SU-DHL-6 (cell line): ENCODE data around the gene ARHGAP4.
A peak's percentile ranks its signal among the peaks of the same experiment; 100 is the strongest.

Experiments
- H2AFZ ChIP-seq: fragments of 200-600 bp; sonication (generic); 2 replicates; pipeline ENCODE4 v1.6.1; 2014; ENCODE audit warnings: low read depth, mild to moderate bottlenecking, moderate library complexity, mixed read lengths, antibody characterized with exemption, low read length; ENCODE audit not compliant: severe bottlenecking
- H3F3A ChIP-seq: fragments of 200-600 bp; shearing (Covaris generic); 2 replicates; pipeline ENCODE4 v1.6.0; 2016; ENCODE audit warnings: antibody characterized with exemption, mild to moderate bottlenecking; ENCODE audit not compliant: insufficient read depth
- H3K27ac ChIP-seq: fragments of 200-600 bp; sonication (generic); 2 replicates; pipeline ENCODE4 v1.5.1; 2016; ENCODE audit warnings: low read depth, mild to moderate bottlenecking, low read length, moderate library complexity, mixed read lengths
- H3K27me3 ChIP-seq: fragments of 200-600 bp; sonication (generic), shearing (Covaris generic); 2 replicates; pipeline ENCODE4 v1.6.0; 2014; ENCODE audit warnings: mild to moderate bottlenecking, low read length
- H3K36me3 ChIP-seq: fragments of 200-600 bp; sonication (generic); 2 replicates; pipeline ENCODE4 v1.6.1; 2014; ENCODE audit warnings: mild to moderate bottlenecking, low read length, mixed read lengths
- H3K4me2 ChIP-seq: fragments of 300-600, 200-600 bp; shearing (Covaris generic), sonication (generic); 2 replicates; pipeline ENCODE4 v1.6.0; 2014; ENCODE audit warnings: low read length, low read depth, mild to moderate bottlenecking; ENCODE audit not compliant: poor library complexity, severe bottlenecking
- H3K4me3 ChIP-seq: fragments of 200-600 bp; sonication (generic); 2 replicates; pipeline ENCODE4 v1.5.1; 2014; ENCODE audit warnings: antibody characterized with exemption, low read length, mild to moderate bottlenecking, mixed read lengths; ENCODE audit not compliant: insufficient read depth, poor library complexity, severe bottlenecking
- H3K79me2 ChIP-seq: fragments of 200-600 bp; sonication (generic); 2 replicates; pipeline ENCODE4 v1.6.1; 2014; ENCODE audit warnings: mild to moderate bottlenecking, low read length, moderate library complexity; ENCODE audit not compliant: insufficient read depth
- H3K9ac ChIP-seq: fragments of 200-600 bp; sonication (generic); 2 replicates; pipeline ENCODE4 v1.7.0; 2014; ENCODE audit warnings: mild to moderate bottlenecking, low read length
- H3K9me2 ChIP-seq: fragments of 200-600 bp; sonication (generic); replicated peaks from 2 replicates; pipeline ENCODE4 v1.6.1; 2014; ENCODE audit warnings: low read length; ENCODE audit not compliant: insufficient read depth
- H3K9me3 ChIP-seq: fragments of 200-600 bp; sonication (generic); 2 replicates; pipeline ENCODE4 v1.6.1; 2014; ENCODE audit warnings: low read length, mixed read lengths; ENCODE audit not compliant: insufficient read depth
- H4K20me1 ChIP-seq: fragments of 200-600 bp; sonication (generic); 2 replicates; pipeline ENCODE4 v1.6.1; 2014; ENCODE audit warnings: low read depth, mild to moderate bottlenecking, antibody characterized with exemption, low read length, moderate library complexity, mixed read lengths
- CTCF ChIP-seq: fragments of 200-600 bp; sonication (generic); IDR thresholded peaks from one replicate; pipeline ENCODE4 v1.5.1; 2017; ENCODE audit warnings: antibody characterized with exemption, mild to moderate bottlenecking, low read length, moderate library complexity; ENCODE audit not compliant: insufficient read depth, poor library complexity, severe bottlenecking
- EZH2phosphoT487 ChIP-seq: fragments of 200-600 bp; sonication (generic), shearing (Covaris generic); conservative IDR thresholded peaks from 2 replicates; pipeline ENCODE4 v1.6.1; 2018; ENCODE audit warnings: mild to moderate bottlenecking, antibody characterized with exemption, low read length, moderate library complexity, mixed read lengths

The ARHGAP4 gene

DNA sequence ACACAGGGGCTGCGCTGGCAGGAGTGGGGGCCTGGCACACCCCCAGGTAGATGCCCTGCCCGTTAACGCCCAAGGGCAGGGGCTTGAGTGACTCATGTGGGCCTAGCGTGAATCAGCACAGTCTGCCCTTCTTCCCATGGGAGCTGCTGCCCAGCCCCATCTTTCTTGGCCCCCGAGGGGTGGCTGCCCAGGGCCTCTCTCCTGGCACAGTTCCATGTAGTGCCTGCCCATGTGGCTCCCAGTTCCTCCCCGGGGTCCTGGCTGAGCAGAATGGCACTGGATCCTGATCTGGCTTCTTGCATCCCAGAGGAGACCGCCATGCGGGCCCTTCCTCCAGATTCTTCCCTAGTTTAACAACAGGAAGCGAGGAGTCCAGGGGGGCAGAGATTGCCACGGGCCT lies 23.7 kb downstream of the ARHGAP4 start:
- Histone ChIP-seq H3K4me3 (no peak overlapping the region), H3K79me2 (no peaks in the 10 kb centered on the region), H3K9me2 (no peaks in the 10 kb centered on the region), H3K36me3 (no peaks in the 10 kb centered on the region), H3K9me3 (no peaks in the 10 kb centered on the region), H3K4me2 (no peak overlapping the region), H4K20me1 (no peaks in the 10 kb centered on the region), H3K27me3 (no peaks in the 10 kb centered on the region), H3F3A (no peaks in the 10 kb centered on the region), H3K27ac (no peak overlapping the region), H2AFZ (no peak overlapping the region), H3K9ac (no peak overlapping the region)
- TF ChIP-seq EZH2phosphoT487 (no peak), CTCF (no peak)

DNA sequence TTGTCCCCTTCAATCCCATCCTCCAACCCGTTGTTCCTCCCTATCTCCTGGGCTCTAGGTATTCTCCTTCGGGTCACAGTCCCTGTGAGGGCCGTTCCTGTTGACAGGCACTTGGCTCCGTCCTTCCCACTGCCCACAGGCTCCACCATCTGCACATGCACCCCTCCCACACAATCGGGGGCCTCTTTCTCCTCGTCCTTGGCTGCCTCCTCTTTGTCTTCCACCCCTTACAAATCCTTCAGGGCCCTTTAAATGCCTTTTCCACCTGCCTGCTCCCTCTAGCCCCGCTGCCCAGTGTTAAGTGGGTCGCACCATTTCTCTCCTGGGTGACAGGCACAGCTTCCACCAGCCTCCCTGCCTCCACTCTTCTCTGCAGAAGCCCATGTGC lies 24.3 kb downstream of the ARHGAP4 start:
- Histone ChIP-seq H3K79me2 (no peaks in the 10 kb centered on the region), H3K4me2 (no peak overlapping the region), H3K27ac (no peak overlapping the region), H3K27me3 (no peaks in the 10 kb centered on the region), H4K20me1 (no peaks in the 10 kb centered on the region), H3K4me3 (no peak overlapping the region), H3K9me2 (no peaks in the 10 kb centered on the region), H3F3A (no peaks in the 10 kb centered on the region), H3K9me3 (no peaks in the 10 kb centered on the region), H3K9ac (no peak overlapping the region), H3K36me3 (no peaks in the 10 kb centered on the region), H2AFZ (no peak overlapping the region)
- no peak for TF ChIP-seq CTCF
- TF ChIP-seq EZH2phosphoT487, result no peak

GRCh38 chrX:153900831-153901752 lies 25.0 kb downstream of the ARHGAP4 start:
- H4K20me1 ChIP-seq, result no peaks in the 10 kb centered on the region
- no peaks in the 10 kb centered on the region for H3K9me2 ChIP-seq
- H3K4me2 ChIP-seq, result peak overlapping the region; percentile 30
- H3K36me3 ChIP-seq, result no peaks in the 10 kb centered on the region
- H3K79me2 ChIP-seq, result no peaks in the 10 kb centered on the region
- H3F3A ChIP-seq, result no peaks in the 10 kb centered on the region
- H3K27me3 ChIP-seq, result no peaks in the 10 kb centered on the region
- no peak overlapping the region for H3K4me3 ChIP-seq
- H3K9ac ChIP-seq, result no peak overlapping the region
- H3K27ac ChIP-seq, result no peak overlapping the region
- H3K9me3 ChIP-seq, result no peaks in the 10 kb centered on the region
- TF ChIP-seq EZH2phosphoT487, result no peak
- TF ChIP-seq CTCF, result no peak
- no peak overlapping the region for H2AFZ ChIP-seq
